Activated naive CD4-positive, alpha-beta T cell (primary cell): Measurements from ENCODE around the gene GARIN1A.
A peak's percentile ranks its signal among the peaks of the same experiment; 100 is the strongest.
"Not testable (repeated sequence)": the region's sequence is repeated elsewhere in the genome, so short reads cannot be mapped to it uniquely, and the experiment has no call there.

Experiments used
- DNase-seq, 4 experiments: peaks; one replicate each; lab custom pipeline; 2025; lab: John Stamatoyannopoulos, UW

Gene GARIN1A

DNA sequence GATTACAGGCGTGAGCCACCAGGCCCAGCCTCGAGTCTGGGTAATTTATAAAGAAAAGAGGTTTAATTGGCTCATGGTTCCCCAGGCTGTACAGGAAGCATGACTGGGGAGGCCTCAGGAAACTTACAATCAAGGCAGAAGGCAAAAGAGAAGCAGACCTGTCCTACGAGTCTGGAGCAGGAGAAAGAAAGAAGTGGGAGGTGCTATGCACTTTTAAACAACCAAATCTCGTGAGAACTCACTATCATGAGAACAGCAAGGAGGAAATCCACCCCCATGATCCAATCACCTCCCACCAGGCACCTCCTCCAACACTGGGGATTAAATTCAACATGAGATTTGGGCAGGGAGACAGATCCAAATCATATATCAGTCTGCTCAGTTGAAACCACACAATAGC lies 11.6 kb downstream of the GARIN1A start:
- DNase-seq = not testable (repeated sequence)

GRCh38 chr7:128687131-128687530 lies 15.0 kb downstream of the GARIN1A start:
- no peak for DNase-seq

DNA sequence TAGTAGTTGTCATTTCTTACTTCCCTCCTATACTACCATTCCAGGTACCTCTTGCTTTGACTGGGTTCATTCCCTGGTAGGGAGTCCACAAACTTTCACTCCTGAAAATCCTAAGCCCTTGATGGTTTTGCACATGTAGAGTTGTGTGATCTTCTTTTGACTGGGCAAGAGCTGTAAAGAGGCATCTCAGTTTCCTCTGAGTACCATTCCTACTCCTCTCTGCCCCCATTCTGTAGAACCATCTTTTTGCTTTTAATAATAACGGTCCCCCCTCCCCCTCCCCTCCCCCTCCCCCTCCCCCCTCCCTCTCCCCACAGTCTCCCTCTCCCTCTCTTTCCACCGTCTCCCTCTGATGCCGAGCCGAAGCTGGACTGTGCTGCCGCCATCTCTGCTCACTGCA lies 16.4 kb downstream of the GARIN1A start:
- DNase-seq = no peak

GRCh38 chr7:128689161-128689935 lies 17.3 kb downstream of the GARIN1A start:
- not testable (repeated sequence) for DNase-seq

DNA sequence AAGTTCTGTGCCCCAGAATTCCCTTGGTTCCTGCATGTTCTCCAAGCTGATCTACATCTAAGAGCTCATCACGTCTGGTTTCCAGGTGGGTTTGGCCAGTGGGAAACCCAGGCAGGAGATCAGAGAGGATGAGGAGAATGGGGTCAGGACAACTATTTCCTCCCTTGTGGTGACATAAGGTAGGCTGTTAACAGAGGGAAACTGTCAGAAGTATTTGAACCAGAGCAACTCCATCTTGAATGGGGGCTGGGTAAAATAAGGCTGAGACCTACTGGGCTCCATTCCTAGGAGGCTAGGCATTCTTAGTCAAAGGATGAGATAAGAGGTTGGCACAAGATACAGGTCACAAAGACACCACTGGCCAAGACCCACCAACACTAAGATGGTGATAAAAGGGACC lies 19.1 kb downstream of the GARIN1A start:
- no peak for DNase-seq

GRCh38 chr7:128692623-128693270 lies 20.7 kb downstream of the GARIN1A start:
- no peak for DNase-seq

DNA sequence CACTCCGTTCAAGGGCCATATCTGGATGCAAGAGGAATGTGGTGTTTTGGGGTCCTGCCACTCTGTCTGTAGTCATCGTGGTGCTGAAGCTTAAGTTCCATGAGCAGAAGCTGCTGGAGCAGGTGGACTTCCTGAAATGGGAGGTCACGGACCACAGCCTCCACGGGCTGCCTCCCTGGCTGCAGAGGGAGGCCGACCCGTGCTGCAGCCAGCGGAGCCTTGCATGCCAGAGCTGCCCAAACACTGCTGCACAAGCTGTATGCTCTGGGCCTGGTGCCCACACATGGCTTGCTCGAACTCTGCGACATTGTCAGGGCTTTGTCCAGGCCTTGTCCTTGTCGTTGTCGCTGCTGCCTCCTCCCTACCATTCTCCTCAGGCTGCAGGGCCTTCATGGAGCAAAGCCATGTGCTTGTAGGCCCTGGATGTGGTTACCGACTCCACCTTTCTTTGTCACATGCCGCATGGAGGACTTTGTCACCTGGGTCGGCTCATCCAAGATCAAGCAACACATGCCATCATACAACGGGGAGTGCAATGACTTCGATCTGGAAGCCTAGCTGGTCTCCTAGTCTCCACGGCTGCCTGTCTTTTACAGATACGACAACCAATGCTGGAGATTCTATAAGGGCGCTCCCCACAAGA lies 21.4 kb downstream of the GARIN1A start:
- DNase-seq = no peak

- DNase-seq = no peak
Observed at GRCh38 chr7:128694738-128695137, 22.6 kb downstream of the GARIN1A start.

DNA sequence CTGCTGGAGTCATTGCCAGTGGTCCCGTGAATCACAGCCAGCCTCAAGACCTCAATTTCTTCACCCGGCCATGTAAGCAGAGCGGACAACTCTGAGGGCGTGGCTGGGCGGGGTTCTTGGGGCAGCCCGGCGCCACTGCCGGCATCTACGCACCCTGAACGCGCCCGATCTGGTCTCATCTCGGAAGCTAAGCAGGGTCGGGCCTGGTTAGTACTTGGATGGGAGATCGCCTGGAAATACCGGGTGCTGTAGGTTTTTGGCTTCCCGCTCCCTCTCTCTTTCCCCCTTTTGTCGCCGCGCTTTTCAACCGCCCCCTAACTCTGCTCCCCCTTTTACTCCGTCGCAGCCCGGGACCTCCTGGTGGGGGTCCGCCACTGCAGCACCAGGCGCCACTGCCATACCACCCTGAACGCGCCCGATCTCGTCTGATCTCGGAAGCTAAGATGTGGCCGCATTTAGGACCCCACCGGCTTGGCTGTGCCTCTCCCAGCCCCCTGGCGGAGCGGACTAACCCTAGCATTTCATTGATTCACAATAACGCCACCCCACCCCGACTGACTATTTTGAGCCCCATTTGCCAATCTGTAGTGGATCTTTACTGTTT lies 25.3 kb downstream of the GARIN1A start:
- DNase-seq = peak in 2 of 4 experiments; percentile 7 to 8

DNA sequence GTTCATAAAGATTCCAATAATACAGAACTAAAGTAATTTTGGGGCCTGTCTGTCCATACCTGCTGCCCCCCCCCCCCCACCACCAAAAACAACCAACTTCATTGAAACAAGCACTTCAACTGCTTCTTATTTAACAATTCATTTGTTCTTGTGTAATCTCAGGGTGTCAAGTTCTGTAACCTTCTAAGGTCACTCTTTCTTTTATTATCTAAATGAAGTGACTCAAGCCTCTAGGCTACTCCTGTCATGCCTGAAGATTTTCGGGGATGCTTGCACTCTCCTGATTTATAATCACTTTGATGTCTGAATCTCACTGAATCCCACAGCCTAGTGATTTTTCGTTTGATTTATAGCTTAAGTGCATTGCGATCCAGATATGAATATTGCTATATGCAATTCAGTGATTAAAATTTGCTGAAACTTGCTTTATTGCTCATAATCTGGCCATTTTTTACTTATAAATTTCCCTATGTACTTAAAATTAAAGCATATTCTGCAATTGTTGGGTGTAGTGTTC lies 27.2 kb downstream of the GARIN1A start:
- DNase-seq = no peak

DNA sequence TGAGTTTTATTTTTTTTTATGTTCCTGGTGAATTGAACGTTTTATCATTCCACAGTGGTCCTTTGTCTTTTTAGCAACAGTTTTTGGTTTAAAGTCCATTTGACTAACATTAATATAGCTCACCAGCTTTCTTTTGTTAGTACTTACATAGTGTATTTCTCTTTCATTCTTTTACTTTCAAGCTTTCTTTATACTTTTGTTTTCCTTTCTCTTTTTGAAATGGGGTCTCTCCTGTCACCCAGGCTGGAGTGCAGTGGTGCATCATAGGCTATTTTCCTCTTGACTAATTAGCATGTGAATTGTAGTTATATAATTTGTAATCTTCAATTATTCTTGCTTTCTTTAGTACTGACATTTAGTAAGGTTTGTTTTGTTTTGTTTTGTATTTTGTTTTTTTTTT lies 27.8 kb downstream of the GARIN1A start:
- DNase-seq = no peak

- DNase-seq = no peak
Observed at GRCh38 chr7:128701062-128701785, 29.1 kb downstream of the GARIN1A start.

- DNase-seq = no peak
Observed at GRCh38 chr7:128703609-128704241, 31.6 kb downstream of the GARIN1A start.

DNA sequence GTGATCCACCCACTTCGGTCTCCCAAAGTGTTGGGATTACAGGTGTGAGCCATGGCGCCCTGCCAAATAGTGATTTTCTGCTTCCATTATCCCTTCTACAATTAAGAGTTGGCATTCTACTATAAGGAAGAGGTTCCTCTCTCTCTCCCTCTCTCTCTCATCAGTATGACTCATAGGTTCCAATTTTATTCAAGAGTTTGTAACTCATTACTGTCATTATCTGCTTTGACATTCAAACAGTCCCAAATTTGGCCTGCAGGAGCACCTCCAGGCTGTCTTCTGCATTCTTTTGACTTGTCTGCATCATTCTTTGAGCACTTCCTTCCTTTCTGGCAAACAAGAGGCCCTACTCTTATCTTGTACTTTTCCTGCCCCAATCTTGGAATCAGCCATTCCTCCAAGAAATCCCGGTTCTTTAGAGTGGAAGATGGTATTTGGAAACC lies 33.8 kb downstream of the GARIN1A start:
- DNase-seq = no peak

DNA sequence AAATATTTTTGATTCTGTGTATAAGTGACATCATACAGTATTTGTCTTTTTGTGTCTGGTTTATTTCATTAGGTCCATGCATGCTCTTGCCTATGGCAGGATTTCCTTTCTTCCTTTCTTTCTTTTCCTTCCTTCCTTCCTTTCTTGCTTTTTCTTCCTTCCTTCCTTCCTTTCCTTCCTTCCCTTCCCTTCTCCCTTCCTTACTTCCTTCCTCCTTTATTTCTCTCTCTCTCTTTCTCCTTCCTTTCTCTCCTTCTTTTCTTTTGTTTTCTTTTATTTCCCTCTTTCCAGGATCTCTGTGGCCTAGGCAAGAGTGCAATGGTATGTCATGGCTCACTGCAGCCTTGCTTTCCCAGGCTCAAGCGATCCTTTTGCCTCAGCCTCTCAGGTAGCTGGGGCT lies 35.7 kb downstream of the GARIN1A start:
- no peak for DNase-seq

GRCh38 chr7:128708235-128708634 lies 36.1 kb downstream of the GARIN1A start:
- no peak for DNase-seq

- DNase-seq = no peak
Observed at GRCh38 chr7:128708824-128709223, 36.7 kb downstream of the GARIN1A start.

DNA sequence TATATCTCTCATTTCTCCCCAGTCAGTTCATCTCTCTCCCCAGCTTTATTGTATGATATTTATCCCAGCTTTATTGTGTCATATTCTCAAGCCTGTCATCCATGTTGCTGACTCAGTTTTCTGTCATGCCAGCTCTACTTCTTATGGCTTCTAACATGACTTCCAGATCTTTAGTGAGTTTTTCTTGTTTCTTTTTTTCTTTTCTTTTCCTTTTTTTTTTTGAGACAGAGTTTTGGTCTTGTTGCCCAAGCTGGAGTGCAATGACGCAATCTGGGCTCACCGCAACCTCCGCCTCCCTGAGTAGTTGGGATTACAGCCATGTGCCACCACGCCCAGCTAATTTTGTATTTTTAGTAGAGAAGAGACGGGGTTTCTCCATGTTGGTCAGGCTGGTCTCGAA lies 38.4 kb downstream of the GARIN1A start:
- DNase-seq = no peak

DNA sequence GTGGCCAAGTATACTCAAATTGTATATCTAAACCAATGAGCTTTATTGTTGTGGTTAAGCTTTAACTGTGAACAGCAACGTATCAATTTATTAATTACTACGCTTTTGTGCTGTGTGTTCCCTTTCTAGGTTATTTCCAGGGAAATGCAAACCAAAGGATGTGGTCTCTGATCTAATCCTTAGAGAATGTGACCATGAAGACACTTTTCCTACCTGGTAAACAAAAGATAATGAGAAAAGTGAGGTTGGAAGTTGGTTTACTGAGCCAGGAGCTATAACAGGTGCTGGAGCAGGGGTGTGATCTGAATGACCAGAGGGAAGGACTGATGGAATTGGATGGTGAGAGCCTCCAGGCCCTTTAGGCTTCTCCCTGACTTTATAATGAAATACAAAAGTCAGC lies 41.7 kb downstream of the GARIN1A start:
- DNase-seq = no peak

DNA sequence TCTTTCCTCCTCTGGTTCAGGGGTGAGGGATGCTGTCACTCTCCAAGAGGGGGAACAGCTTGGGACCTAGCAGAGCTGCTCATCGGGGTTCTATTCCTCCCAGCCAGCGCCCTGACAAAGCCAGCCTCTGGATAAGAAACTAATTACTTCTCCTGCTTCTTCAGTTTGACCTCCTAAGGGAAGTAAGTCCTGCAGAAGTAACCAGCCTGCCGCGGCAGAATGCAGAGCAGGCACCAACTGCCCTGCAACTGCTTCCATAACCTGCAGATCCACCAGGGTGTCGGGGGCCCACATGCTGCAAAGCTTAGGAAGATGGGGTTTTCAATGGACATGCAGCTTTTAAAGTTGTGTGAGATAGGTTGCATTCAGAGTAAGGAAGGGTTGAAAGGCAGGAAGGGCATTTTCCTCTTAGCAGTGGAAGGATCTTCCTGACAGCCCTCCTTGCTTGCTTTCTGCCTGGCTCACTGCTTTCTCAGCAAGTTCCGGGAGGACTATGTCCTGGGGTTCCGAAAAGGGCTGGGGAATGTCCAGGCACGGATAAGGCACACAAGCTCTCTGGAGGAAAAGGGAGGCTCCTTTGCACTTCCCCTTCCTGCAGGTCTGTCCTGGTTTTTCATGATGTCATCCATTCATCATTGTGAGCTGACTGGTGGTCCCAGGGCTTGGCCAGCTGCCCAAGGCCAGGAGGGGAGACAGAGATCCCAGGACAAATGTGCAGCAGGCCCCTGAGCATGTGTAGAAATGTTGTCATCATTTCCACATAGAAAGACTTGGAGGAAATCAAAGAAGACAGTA lies 42.8 kb downstream of the GARIN1A start:
- DNase-seq = no peak
